Astrocyte (in vitro differentiated cells and primary cell): ENCODE measurements around the gene RNF175. TPM values are rescaled to one million over a fixed set of nuclear protein-coding genes. Genes with fewer than 3 reads are reported as not detected.

Experiments used
- DNase-seq: peaks from one replicate; pipeline ENCODE4 v3.0.0-alpha.2; 2010; ENCODE audit warnings: low read depth
- FAIRE-seq: peaks from 2 replicates; lab custom pipeline; 2011; peaks lifted over from hg19 to GRCh38; lab: Jason Lieb, UNC
- H2AFZ ChIP-seq: 2 replicates; pipeline ENCODE4 v1.6.0; 2012; ENCODE audit warnings: low read depth, low read length, inconsistent platforms
- H3K27ac ChIP-seq: 2 replicates; pipeline ENCODE4 v1.5.1; 2011; ENCODE audit warnings: low read depth, low read length, inconsistent platforms
- H3K27me3 ChIP-seq: 2 replicates; pipeline ENCODE4 v1.6.0; 2011; ENCODE audit warnings: low read length, inconsistent platforms; ENCODE audit not compliant: insufficient read depth
- H3K36me3 ChIP-seq: 2 replicates; pipeline ENCODE4 v1.5.1; 2011; ENCODE audit warnings: low read length, inconsistent platforms; ENCODE audit not compliant: insufficient read depth
- H3K4me1 ChIP-seq: 2 replicates; pipeline ENCODE4 v1.5.1; 2011; ENCODE audit warnings: low read length, inconsistent platforms; ENCODE audit not compliant: insufficient read depth
- H3K4me2 ChIP-seq: 2 replicates; pipeline ENCODE4 v1.6.0; 2012; ENCODE audit warnings: low read length, inconsistent platforms
- H3K4me3 ChIP-seq: 2 replicates; pipeline ENCODE4 v1.5.1; 2011; ENCODE audit warnings: low read depth, mild to moderate bottlenecking, low read length, inconsistent platforms; ENCODE audit not compliant: insufficient read depth
- H3K79me2 ChIP-seq: 2 replicates; pipeline ENCODE4 v1.6.0; 2012; ENCODE audit warnings: mild to moderate bottlenecking, low read length, inconsistent platforms; ENCODE audit not compliant: insufficient read depth
- H3K9ac ChIP-seq: 2 replicates; pipeline ENCODE4 v1.6.0; 2012; ENCODE audit warnings: mild to moderate bottlenecking, low read length, inconsistent platforms
- H3K9me3 ChIP-seq: 2 replicates; pipeline ENCODE4 v1.5.1; 2012; ENCODE audit warnings: low read depth, mild to moderate bottlenecking, low read length, inconsistent platforms; ENCODE audit not compliant: insufficient read depth
- H4K20me1 ChIP-seq: 2 replicates; pipeline ENCODE4 v1.6.0; 2012; ENCODE audit warnings: low read length, inconsistent platforms; ENCODE audit not compliant: insufficient read depth
- H3K27ac Mint-ChIP-seq: one replicate; pipeline ENCODE4 v1.8.0; 2021; ENCODE audit warnings: mild to moderate bottlenecking, mixed read lengths; ENCODE audit not compliant: unreplicated experiment
- H3K27me3 Mint-ChIP-seq: one replicate; pipeline ENCODE4 v1.8.0; 2021; ENCODE audit warnings: low read depth, mixed read lengths; ENCODE audit not compliant: unreplicated experiment
- H3K36me3 Mint-ChIP-seq: one replicate; pipeline ENCODE4 v1.8.0; 2021; ENCODE audit warnings: low read depth, mixed read lengths; ENCODE audit not compliant: unreplicated experiment
- H3K4me1 Mint-ChIP-seq: one replicate; pipeline ENCODE4 v1.8.0; 2021; ENCODE audit warnings: low read depth, mixed read lengths; ENCODE audit not compliant: unreplicated experiment
- H3K4me3 Mint-ChIP-seq: one replicate; pipeline ENCODE4 v1.8.0; 2021; ENCODE audit warnings: mild to moderate bottlenecking, moderate library complexity, mixed read lengths; ENCODE audit not compliant: unreplicated experiment
- H3K9me3 Mint-ChIP-seq: one replicate; pipeline ENCODE4 v1.8.0; 2021; ENCODE audit warnings: mild to moderate bottlenecking, mixed read lengths; ENCODE audit not compliant: unreplicated experiment
- CTCF ChIP-seq: IDR thresholded peaks from 2 replicates; pipeline ENCODE4 v1.5.1; 2011; ENCODE audit warnings: low read depth, mild to moderate bottlenecking, inconsistent platforms, low read length, moderate library complexity; ENCODE audit not compliant: insufficient read depth
- EZH2 ChIP-seq: IDR thresholded peaks from 2 replicates; pipeline ENCODE4 v1.6.1; 2012; ENCODE audit warnings: mild to moderate bottlenecking, low read length, inconsistent platforms; ENCODE audit not compliant: insufficient read depth
- total RNA-seq: library from RNA; stranded (reverse); gene quantifications from 2 replicates; pipeline ENCODE4 v1.2.1, GENCODE V29; 2021

RNF175 gene
- total RNA-seq, 1 donor from 2014 or later: 1.0 TPM

- DNase-seq (no peak), FAIRE-seq (no peak)
- Histone ChIP-seq H3K4me3 (no peak overlapping the region), H2AFZ (no peak overlapping the region), H3K4me1 (no peaks in the 10 kb centered on the region), H3K79me2 (no peaks in the 10 kb centered on the region), H3K9ac (no peak overlapping the region), H3K27ac (no peak overlapping the region), H3K36me3 (no peaks in the 10 kb centered on the region), H3K4me2 (no peak overlapping the region), H3K9me3 (no peaks in the 10 kb centered on the region), H4K20me1 (no peaks in the 10 kb centered on the region), H3K27me3 (no peaks in the 10 kb centered on the region)
- H3K36me3 Mint-ChIP-seq: no peaks in the 10 kb centered on the region
- TF ChIP-seq CTCF (no peak), EZH2 (no peak)
- no peak overlapping the region for H3K27ac Mint-ChIP-seq
- no peaks in the 10 kb centered on the region for H3K27me3 Mint-ChIP-seq
- H3K4me1 Mint-ChIP-seq: no peaks in the 10 kb centered on the region
- H3K4me3 Mint-ChIP-seq: no peak overlapping the region
- no peaks in the 10 kb centered on the region for H3K9me3 Mint-ChIP-seq
Measured at GRCh38 chr4:153773236-153773690, 13.4 kb upstream of the RNF175 start.

GRCh38 chr4:153771046-153771445 lies 11.2 kb upstream of the RNF175 start:
- no peak overlapping the region for H3K9ac ChIP-seq
- H3K4me1 ChIP-seq: no peaks in the 10 kb centered on the region
- DNase-seq: no peak
- no peaks in the 10 kb centered on the region for H3K4me1 Mint-ChIP-seq
- no peaks in the 10 kb centered on the region for H3K9me3 ChIP-seq
- no peaks in the 10 kb centered on the region for H3K27me3 Mint-ChIP-seq
- no peak overlapping the region for H3K27ac ChIP-seq
- H3K4me2 ChIP-seq: no peak overlapping the region
- H3K9me3 Mint-ChIP-seq: no peaks in the 10 kb centered on the region
- no peak for FAIRE-seq
- H3K4me3 ChIP-seq: no peak overlapping the region
- H3K4me3 Mint-ChIP-seq: no peak overlapping the region
- H4K20me1 ChIP-seq: no peaks in the 10 kb centered on the region
- no peaks in the 10 kb centered on the region for H3K27me3 ChIP-seq
- no peaks in the 10 kb centered on the region for H3K36me3 ChIP-seq
- TF ChIP-seq EZH2 (no peak), CTCF (no peak)
- H3K27ac Mint-ChIP-seq: no peak overlapping the region
- no peaks in the 10 kb centered on the region for H3K36me3 Mint-ChIP-seq
- no peak overlapping the region for H2AFZ ChIP-seq
- H3K79me2 ChIP-seq: no peaks in the 10 kb centered on the region

- no peak overlapping the region for H3K27ac Mint-ChIP-seq
- Histone ChIP-seq H3K9me3 (no peaks in the 10 kb centered on the region), H3K4me1 (no peaks in the 10 kb centered on the region), H3K36me3 (no peaks in the 10 kb centered on the region), H3K79me2 (no peaks in the 10 kb centered on the region), H3K4me3 (no peak overlapping the region), H3K9ac (no peak overlapping the region), H4K20me1 (no peaks in the 10 kb centered on the region), H3K4me2 (no peak overlapping the region), H2AFZ (no peak overlapping the region), H3K27me3 (peaks cover 4% of the 10 kb centered on the region), H3K27ac (no peak overlapping the region)
- H3K27me3 Mint-ChIP-seq: peaks cover 2% of the 10 kb centered on the region
- FAIRE-seq (no peak), DNase-seq (no peak)
- no peak for TF ChIP-seq CTCF
- no peak for TF ChIP-seq EZH2
- peaks cover 18% of the 10 kb centered on the region for H3K4me1 Mint-ChIP-seq
- H3K9me3 Mint-ChIP-seq: no peaks in the 10 kb centered on the region
- no peak overlapping the region for H3K4me3 Mint-ChIP-seq
- H3K36me3 Mint-ChIP-seq: peaks cover 2% of the 10 kb centered on the region
Measured at GRCh38 chr4:153766758-153767157, 6.9 kb upstream of the RNF175 start.
